GM18951 (cell line): ENCODE measurements around the gene SYNJ2.

Source experiments
- POLR2A ChIP-seq: IDR thresholded peaks from 4 replicates; pipeline ENCODE4 v1.6.1; 2011; ENCODE audit warnings: mild to moderate bottlenecking; ENCODE audit not compliant: insufficient read length, insufficient read depth; ENCODE audit errors: extremely low read depth
- in situ Hi-C: fragments of 300-500 bp; cut with MboI; formaldehyde crosslinking; loops from one replicate; pipeline ENCODE4 v1.12.0; 2022; ENCODE audit warnings: low sequenced_read_pairs, mixed read lengths, inconsistent platforms; ENCODE audit not compliant: unreplicated experiment

Gene SYNJ2

GRCh38 chr6:157978021-157978783 is 3.5 kb upstream of the SYNJ2 start:
- in situ Hi-C loops = no loop called here
- no peak for TF ChIP-seq POLR2A

GRCh38 chr6:157980288-157981131 is 1.2 kb upstream of the SYNJ2 start:
- TF ChIP-seq POLR2A = no peak
- in situ Hi-C loops = no loop called here

GRCh38 chr6:157981132-157981394 is 600 bp upstream of the SYNJ2 start:
- no peak for TF ChIP-seq POLR2A
- in situ Hi-C loops = no loop called here

- no peak for TF ChIP-seq POLR2A
- in situ Hi-C loops = no loop called here
These were observed 469 bp downstream of the SYNJ2 start for GRCh38 chr6:157982102-157982562.

- in situ Hi-C loops = no loop called here
- TF ChIP-seq POLR2A = no peak
These were observed 1.1 kb downstream of the SYNJ2 start for GRCh38 chr6:157982563-157983405.

- in situ Hi-C loops = no loop called here
- TF ChIP-seq POLR2A = no peak
These were observed 1.9 kb downstream of the SYNJ2 start for GRCh38 chr6:157983406-157984119.

GRCh38 chr6:157984128-157984527 is 2.5 kb downstream of the SYNJ2 start:
- in situ Hi-C loops = no loop called here
- TF ChIP-seq POLR2A = no peak

- in situ Hi-C loops = no loop called here
- no peak for TF ChIP-seq POLR2A
These were observed 3.1 kb downstream of the SYNJ2 start for GRCh38 chr6:157984686-157985225.

GRCh38 chr6:157985378-157986155 is 3.9 kb downstream of the SYNJ2 start:
- in situ Hi-C loops = no loop called here
- TF ChIP-seq POLR2A = no peak

- in situ Hi-C loops = no loop called here
- no peak for TF ChIP-seq POLR2A
These were observed 6.4 kb downstream of the SYNJ2 start for GRCh38 chr6:157987788-157988699.

- in situ Hi-C loops = no loop called here
- TF ChIP-seq POLR2A = no peak
These were observed 7.0 kb downstream of the SYNJ2 start for GRCh38 chr6:157988700-157989063.
